ENCODE measurements around the gene SPTBN5. TPM values are rescaled to one million over a fixed set of nuclear protein-coding genes. Genes with fewer than 3 reads are reported as not detected.

Gene SPTBN5
- total RNA-seq, 1 experiment from 2014 or later: 0.96 TPM

GRCh38 chr15:41903782-41904181 is 9.9 kb upstream of the SPTBN5 start:
- no peak for DNase-seq (ENCODE audit: low read depth, low spot score)
- Histone ChIP-seq H3K36me3 (ENCODE audit: control insufficient read depth in 1 of 2, insufficient read depth in 2 of 2, low read length in 2 of 2) (peaks cover 8 to 10% of the 10 kb centered on the region in 2 experiments; a peak in 2 of 4 replicates), H3K4me3 (replicated peaks in 1 of 2; ENCODE audit: low read depth in 1 of 2, low read length in 2 of 2) (no peak overlapping the region), H3K79me2 (ENCODE audit: insufficient read depth, low read length) (no peaks in the 10 kb centered on the region), H3K9ac (ENCODE audit: low read length) (no peak overlapping the region), H3K9me2 (ENCODE audit: insufficient read depth) (no peaks in the 10 kb centered on the region), H3K4me1 (ENCODE audit: control insufficient read depth in 1 of 2, insufficient read depth in 2 of 2, low read length in 2 of 2) (no peaks in the 10 kb centered on the region), H3K4me2 (ENCODE audit: low read length) (no peak overlapping the region), H2AFZ (ENCODE audit: low read depth, low read length, poor library complexity, severe bottlenecking) (no peak overlapping the region), H4K20me1 (ENCODE audit: insufficient read depth) (no peaks in the 10 kb centered on the region), H3K27ac (ENCODE audit: low read depth, low read length) (no peak overlapping the region), H3K27me3 (ENCODE audit: insufficient read depth, low read length) (no peaks in the 10 kb centered on the region), H3K9me3 (ENCODE audit: control insufficient read depth in 1 of 2, insufficient read depth in 1 of 2, low read depth in 1 of 2, low read length in 2 of 2) (no peaks in the 10 kb centered on the region)
- ChIA-PET POLR2A (no interaction called here), CTCF (interaction anchor here (1.3 to 2.4 kb wide), 3 partner anchors 9 to 300 kb away, joined by 9 to 52 read pairs (median 20); partner anchors contain the start of gene MAPKBP1), RAD21 (ENCODE audit: low non-redundant PET in 1 of 2, low total read pairs in 2 of 2, uncharacterized antibody in 2 of 2, unreplicated experiment in 2 of 2) (interaction anchor here in 1 of 2 experiments (1.5 kb wide), 1 partner anchor 131 kb away, joined by 5 read pairs; no protein-coding TSS in a partner anchor)
- intact Hi-C loops (cut with micrococcal nuclease): loop anchor here (2.0 to 10.0 kb wide), 4 partner anchors 76 to 436 kb away; partner anchors contain the start of genes JMJD7 and MAPKBP1
- TF ChIP-seq CEBPB (IDR thresholded peaks at IDR 0.05; ENCODE audit: low read depth) (no peak), ZFX (IDR thresholded peaks at IDR 0.05) (no peak), SIN3A (IDR thresholded peaks at IDR 0.05; ENCODE audit: low read depth) (no peak), MAX (IDR thresholded peaks at IDR 0.05) (no peak), ZBTB33 (IDR thresholded peaks at IDR 0.05; ENCODE audit: extremely low read depth, insufficient replicate concordance, low read length) (no peak), CTCF (IDR thresholded peaks at IDR 0.05 in 2 of 3, conservative IDR thresholded peaks at IDR 0.05 in 1 of 3; ENCODE audit: borderline replicate concordance in 1 of 3, insufficient read depth in 1 of 3, low read depth in 2 of 3, low read length in 2 of 3) (no peak)
- ATAC-seq: no peak
- no TSS peak for BruUV-seq (replicated peaks)

Measured in HCT116 (cell line).